ENCODE measurements around the gene TMEM98.

The TMEM98 gene

DNA sequence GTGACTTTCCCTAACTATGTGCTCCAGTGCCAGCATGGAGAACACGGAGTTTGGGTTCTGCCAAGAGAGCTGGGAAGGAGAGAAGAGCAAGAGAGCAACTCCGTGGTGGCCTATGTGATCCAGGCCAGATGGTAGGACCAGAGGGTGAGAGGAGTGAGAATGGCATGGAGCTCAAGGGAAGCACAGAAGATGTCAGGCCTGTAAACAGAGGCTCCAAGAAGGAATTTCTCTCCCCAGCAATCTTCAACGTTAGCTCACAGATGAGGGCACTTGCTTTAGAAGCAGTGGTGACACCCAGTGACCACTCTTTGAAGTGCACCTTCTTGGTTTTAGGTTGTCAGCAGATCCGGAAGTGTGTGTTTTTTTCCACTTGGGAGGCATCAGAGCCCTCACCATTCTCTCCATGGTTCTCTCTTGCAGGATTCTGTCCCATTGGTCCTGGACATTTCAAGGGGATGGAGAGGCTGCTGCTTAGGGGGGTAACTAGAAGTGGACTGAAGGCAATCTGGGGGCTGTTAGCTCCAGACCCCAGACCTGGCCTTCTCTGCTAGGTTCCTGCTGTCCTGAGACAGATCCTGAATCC, 18.1 kb upstream of the TMEM98 start:
- no peak for TF ChIP-seq SIN3A (IDR thresholded peaks at IDR 0.05; ENCODE audit: borderline replicate concordance, insufficient read depth, low read length)
- TF ChIP-seq FOXP2 (optimal IDR thresholded peaks at IDR 0.05; ENCODE audit: borderline replicate concordance, extremely low read depth, extremely low read length, insufficient read depth), result no peak
- TF ChIP-seq POLR2AphosphoS5 (IDR thresholded peaks at IDR 0.05; ENCODE audit: low read depth, low read length), result no peak
- TF ChIP-seq, protein P1, sequence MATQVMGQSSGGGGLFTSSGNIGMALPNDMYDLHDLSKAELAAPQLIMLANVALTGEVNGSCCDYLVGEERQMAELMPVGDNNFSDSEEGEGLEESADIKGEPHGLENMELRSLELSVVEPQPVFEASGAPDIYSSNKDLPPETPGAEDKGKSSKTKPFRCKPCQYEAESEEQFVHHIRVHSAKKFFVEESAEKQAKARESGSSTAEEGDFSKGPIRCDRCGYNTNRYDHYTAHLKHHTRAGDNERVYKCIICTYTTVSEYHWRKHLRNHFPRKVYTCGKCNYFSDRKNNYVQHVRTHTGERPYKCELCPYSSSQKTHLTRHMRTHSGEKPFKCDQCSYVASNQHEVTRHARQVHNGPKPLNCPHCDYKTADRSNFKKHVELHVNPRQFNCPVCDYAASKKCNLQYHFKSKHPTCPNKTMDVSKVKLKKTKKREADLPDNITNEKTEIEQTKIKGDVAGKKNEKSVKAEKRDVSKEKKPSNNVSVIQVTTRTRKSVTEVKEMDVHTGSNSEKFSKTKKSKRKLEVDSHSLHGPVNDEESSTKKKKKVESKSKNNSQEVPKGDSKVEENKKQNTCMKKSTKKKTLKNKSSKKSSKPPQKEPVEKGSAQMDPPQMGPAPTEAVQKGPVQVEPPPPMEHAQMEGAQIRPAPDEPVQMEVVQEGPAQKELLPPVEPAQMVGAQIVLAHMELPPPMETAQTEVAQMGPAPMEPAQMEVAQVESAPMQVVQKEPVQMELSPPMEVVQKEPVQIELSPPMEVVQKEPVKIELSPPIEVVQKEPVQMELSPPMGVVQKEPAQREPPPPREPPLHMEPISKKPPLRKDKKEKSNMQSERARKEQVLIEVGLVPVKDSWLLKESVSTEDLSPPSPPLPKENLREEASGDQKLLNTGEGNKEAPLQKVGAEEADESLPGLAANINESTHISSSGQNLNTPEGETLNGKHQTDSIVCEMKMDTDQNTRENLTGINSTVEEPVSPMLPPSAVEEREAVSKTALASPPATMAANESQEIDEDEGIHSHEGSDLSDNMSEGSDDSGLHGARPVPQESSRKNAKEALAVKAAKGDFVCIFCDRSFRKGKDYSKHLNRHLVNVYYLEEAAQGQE (IDR thresholded peaks at IDR 0.05; ENCODE audit: insufficient read depth in 1 of 2, low read depth in 2 of 2, low read length in 2 of 2), result no peak
- no peak for TF ChIP-seq TAF1 (IDR thresholded peaks at IDR 0.05; ENCODE audit: borderline replicate concordance, insufficient read depth, low read length)

DNA sequence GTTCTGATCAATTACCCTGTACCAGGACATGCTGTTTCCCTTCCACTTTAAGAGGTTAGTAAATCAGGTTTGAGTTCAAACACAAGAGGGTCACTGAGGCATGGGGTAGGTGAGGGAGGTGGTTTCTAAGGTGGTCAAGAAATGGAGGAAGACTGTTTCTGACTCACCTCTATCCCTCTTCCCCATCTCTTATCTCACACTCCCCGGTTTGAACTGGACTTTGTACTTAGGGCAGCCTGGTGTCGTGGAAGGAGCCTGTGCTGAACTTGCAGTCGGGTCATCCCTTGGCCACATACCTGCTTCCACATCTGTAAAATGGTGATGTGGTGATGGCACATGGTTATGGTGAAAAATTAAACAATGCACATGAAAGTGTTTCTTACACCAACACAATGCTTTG, 17.2 kb upstream of the TMEM98 start:
- no peak for TF ChIP-seq FOXP2 (optimal IDR thresholded peaks at IDR 0.05; ENCODE audit: borderline replicate concordance, extremely low read depth, extremely low read length, insufficient read depth)

DNA sequence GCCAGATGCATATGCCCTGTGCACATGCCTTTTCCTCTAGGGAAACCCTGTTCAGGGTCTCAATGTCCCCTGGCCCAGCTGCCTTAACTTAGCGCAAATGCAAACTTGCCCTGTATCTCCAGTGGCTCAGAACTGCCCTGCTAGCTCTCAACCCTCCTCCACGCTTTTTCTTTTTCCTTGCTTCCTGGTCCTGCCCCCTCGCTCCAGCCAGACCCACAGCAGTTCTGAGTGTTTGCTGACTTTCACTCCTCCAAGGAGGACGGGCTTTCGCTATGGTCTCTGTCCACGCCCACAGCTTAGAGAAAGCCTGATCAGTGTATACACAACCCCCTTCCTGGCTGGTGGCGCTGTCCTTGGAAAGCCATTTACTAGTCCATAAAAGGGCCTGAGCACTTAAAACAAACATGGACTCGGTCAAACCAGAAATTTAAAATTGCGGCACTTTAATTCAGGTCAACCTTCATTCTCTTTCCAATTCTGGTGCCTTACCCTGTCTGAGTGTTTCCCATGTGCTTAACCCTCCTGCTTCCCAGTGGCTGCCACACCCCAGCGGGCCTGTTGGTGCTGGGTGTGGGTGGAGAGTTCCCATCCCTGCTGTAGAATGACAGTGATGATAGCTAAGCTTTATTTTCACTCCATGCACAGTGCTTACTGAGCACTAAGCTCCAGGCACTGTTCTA, 15.6 kb upstream of the TMEM98 start:
- TF ChIP-seq TAF1 (IDR thresholded peaks at IDR 0.05; ENCODE audit: borderline replicate concordance, insufficient read depth, low read length), result no peak
- TF ChIP-seq SIN3A (IDR thresholded peaks at IDR 0.05; ENCODE audit: borderline replicate concordance, insufficient read depth, low read length), result no peak
- TF ChIP-seq FOXP2 (optimal IDR thresholded peaks at IDR 0.05; ENCODE audit: borderline replicate concordance, extremely low read depth, extremely low read length, insufficient read depth), result no peak
- TF ChIP-seq, protein P1 (IDR thresholded peaks at IDR 0.05; ENCODE audit: insufficient read depth in 1 of 2, low read depth in 2 of 2, low read length in 2 of 2), result no peak
- TF ChIP-seq POLR2AphosphoS5 (IDR thresholded peaks at IDR 0.05; ENCODE audit: low read depth, low read length), result no peak

DNA sequence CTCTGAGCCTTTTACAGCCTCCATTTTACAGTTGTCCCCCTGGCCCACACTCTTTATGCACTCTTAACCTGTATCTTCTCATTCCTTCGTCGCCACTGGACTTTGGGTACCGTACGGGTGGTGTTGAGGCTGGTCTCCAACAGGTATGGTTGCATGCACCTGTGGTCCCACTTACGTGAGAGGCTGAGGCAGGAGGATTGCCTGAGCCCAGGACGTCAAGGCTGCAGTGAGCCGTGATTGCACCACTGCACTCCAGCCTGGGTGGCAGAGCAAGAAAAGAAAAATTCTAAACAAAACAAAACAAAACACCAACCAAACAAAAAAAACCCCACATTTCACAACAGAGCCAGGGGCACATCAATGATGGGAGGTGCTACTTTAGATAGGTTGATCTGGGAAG, 14.4 kb upstream of the TMEM98 start:
- TF ChIP-seq SIN3A (IDR thresholded peaks at IDR 0.05; ENCODE audit: borderline replicate concordance, insufficient read depth, low read length), result no peak
- no peak for TF ChIP-seq FOXP2 (optimal IDR thresholded peaks at IDR 0.05; ENCODE audit: borderline replicate concordance, extremely low read depth, extremely low read length, insufficient read depth)
- TF ChIP-seq TAF1 (IDR thresholded peaks at IDR 0.05; ENCODE audit: borderline replicate concordance, insufficient read depth, low read length), result no peak
- no peak for TF ChIP-seq POLR2AphosphoS5 (IDR thresholded peaks at IDR 0.05; ENCODE audit: low read depth, low read length)
- TF ChIP-seq, protein P1 (IDR thresholded peaks at IDR 0.05; ENCODE audit: insufficient read depth in 1 of 2, low read depth in 2 of 2, low read length in 2 of 2), result no peak

DNA sequence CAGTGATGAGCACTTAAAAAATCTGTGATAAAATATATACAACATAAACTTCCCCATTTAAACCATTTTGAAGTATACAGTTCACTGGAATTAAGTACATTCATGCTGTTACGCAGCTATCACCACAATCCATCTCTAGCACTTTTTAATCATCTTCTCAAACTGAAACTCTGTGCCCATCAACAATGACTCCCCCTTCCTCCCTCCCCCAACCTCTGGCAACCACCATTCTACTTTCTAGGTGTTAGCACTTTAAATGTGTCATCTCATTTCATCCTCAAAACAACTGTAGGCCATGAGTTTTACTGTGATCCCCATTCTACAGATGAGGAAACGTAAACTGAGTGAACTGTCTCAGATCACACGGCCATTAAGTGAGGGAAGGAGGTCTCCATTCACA, 13.8 kb upstream of the TMEM98 start:
- no peak for TF ChIP-seq SIN3A (IDR thresholded peaks at IDR 0.05; ENCODE audit: borderline replicate concordance, insufficient read depth, low read length)
- no peak for TF ChIP-seq FOXP2 (optimal IDR thresholded peaks at IDR 0.05; ENCODE audit: borderline replicate concordance, extremely low read depth, extremely low read length, insufficient read depth)
- no peak for TF ChIP-seq TAF1 (IDR thresholded peaks at IDR 0.05; ENCODE audit: borderline replicate concordance, insufficient read depth, low read length)
- TF ChIP-seq, protein P1 (IDR thresholded peaks at IDR 0.05; ENCODE audit: insufficient read depth in 1 of 2, low read depth in 2 of 2, low read length in 2 of 2), result no peak
- TF ChIP-seq POLR2AphosphoS5 (IDR thresholded peaks at IDR 0.05; ENCODE audit: low read depth, low read length), result no peak

Measured in PFSK-1 (cell line).